Caco-2 (cell line): ENCODE data around the gene SLC5A10. TPM values are rescaled to one million over a fixed set of nuclear protein-coding genes. Genes with fewer than 3 reads are reported as not detected.

Experiments
- BruUV-seq: library from RNA; stranded (reverse); fragments of 400-500 nt; replicated peaks from 2 replicates; lab custom pipeline; 2021; lab: Mats Ljungman, UMichigan
- CTCF ChIA-PET: fragments of 300-600 bp; sonication (Branson Sonifier 250); formaldehyde crosslinking; loops from one replicate; lab custom pipeline; 2022; ENCODE audit warnings: antibody characterized with exemption; lab: Charles Lee
- POLR2A ChIA-PET: fragments of 300-600 bp; sonication (Branson Sonifier 250); formaldehyde crosslinking; loops from one replicate; lab custom pipeline; 2022; ENCODE audit warnings: antibody characterized with exemption; lab: Charles Lee
- DNase-seq, 2 experiments: peaks; one replicate each; pipeline versions ENCODE4 v3.0.0 to v3.0.0-alpha.2; 2020 to 2022
- H3K27me3 ChIP-seq: replicated peaks from 2 replicates; pipeline ENCODE4 v1.6.0; 2011; ENCODE audit warnings: low read length; ENCODE audit not compliant: control insufficient read depth, insufficient read depth
- H3K36me3 ChIP-seq: 2 replicates; pipeline ENCODE4 v1.5.1; 2011; ENCODE audit warnings: low read length; ENCODE audit not compliant: control insufficient read depth, insufficient read depth
- H3K4me1 ChIP-seq: fragments of 250-450 bp; sonication (Bioruptor Pico); 2 replicates; pipeline ENCODE4 v1.5.1; 2020; ENCODE audit warnings: mild to moderate bottlenecking
- H3K4me3 ChIP-seq: 2 replicates; pipeline ENCODE4 v1.5.1; 2011; ENCODE audit warnings: low read depth, mild to moderate bottlenecking, control low read depth, low read length
- H3K9me3 ChIP-seq: fragments of 250-450 bp; sonication (Bioruptor Pico); 2 replicates; pipeline ENCODE4 v1.5.1; 2020; ENCODE audit warnings: mild to moderate bottlenecking, moderate library complexity
- H3K27ac Mint-ChIP-seq: one replicate; pipeline ENCODE4 v1.8.0; 2022; ENCODE audit warnings: mixed read lengths; ENCODE audit not compliant: unreplicated experiment
- H3K27me3 Mint-ChIP-seq: one replicate; pipeline ENCODE4 v1.8.0; 2022; ENCODE audit warnings: mixed read lengths; ENCODE audit not compliant: insufficient read depth, unreplicated experiment
- H3K36me3 Mint-ChIP-seq: one replicate; pipeline ENCODE4 v1.8.0; 2022; ENCODE audit warnings: mild to moderate bottlenecking, mixed read lengths; ENCODE audit not compliant: insufficient read depth, unreplicated experiment
- H3K4me1 Mint-ChIP-seq: one replicate; pipeline ENCODE4 v1.8.0; 2022; ENCODE audit warnings: low read depth, mixed read lengths; ENCODE audit not compliant: unreplicated experiment
- H3K4me3 Mint-ChIP-seq: one replicate; pipeline ENCODE4 v1.8.0; 2022; ENCODE audit warnings: mild to moderate bottlenecking, moderate library complexity, mixed read lengths; ENCODE audit not compliant: unreplicated experiment
- H3K9me3 Mint-ChIP-seq: one replicate; pipeline ENCODE4 v1.8.0; 2022; ENCODE audit warnings: mixed read lengths; ENCODE audit not compliant: unreplicated experiment
- CTCF ChIP-seq, 2 experiments: fragments of 200-600 bp in 1 of 2; IDR thresholded peaks; 1 replicate in 1 of 2; 2 replicates in 1 of 2; pipeline versions ENCODE4 v1.5.1 to v1.8.0; 2011 to 2022; ENCODE audit warnings: antibody characterized with exemption in 1 of 2, control low read depth in 1 of 2, inconsistent platforms in 1 of 2, low read depth in 1 of 2, low read length in 1 of 2, mild to moderate bottlenecking in 1 of 2, moderate library complexity in 1 of 2; ENCODE audit not compliant: insufficient read depth in 1 of 2, severe bottlenecking in 1 of 2, unreplicated experiment in 1 of 2
- intact Hi-C: fragments of 100-400 bp; cut with micrococcal nuclease; formaldehyde crosslinking; loops from one replicate; pipeline ENCODE4 v1.10.0; 2022; ENCODE audit not compliant: unreplicated experiment
- total RNA-seq: library from RNA; stranded (reverse); gene quantifications from 2 replicates; pipeline ENCODE4 v1.2.3, GENCODE V29; 2022

The SLC5A10 gene
- total RNA-seq, 1 experiment from 2014 or later: 0.27 TPM

GRCh38 chr17:18977646-18978045 is 25.7 kb downstream of the SLC5A10 start:
- H3K9me3 Mint-ChIP-seq: no peaks in the 10 kb centered on the region
- ChIA-PET CTCF (no interaction called here), POLR2A (no interaction called here)
- peaks cover 2% of the 10 kb centered on the region for H3K36me3 ChIP-seq
- H3K4me3 Mint-ChIP-seq: no peak overlapping the region
- no peak overlapping the region for H3K4me3 ChIP-seq
- DNase-seq: no peak
- peaks cover 11% of the 10 kb centered on the region; the same call in 1 of the 2 replicates for H3K4me1 ChIP-seq
- TSS peak; percentile 10 for BruUV-seq
- H3K27ac Mint-ChIP-seq: no peak overlapping the region
- TF ChIP-seq CTCF (IDR thresholded peaks at IDR 0.05; ENCODE audit: insufficient read depth in 1 of 2, low read depth in 1 of 2, low read length in 1 of 2, severe bottlenecking in 1 of 2, unreplicated experiment in 1 of 2): no peak
- H3K36me3 Mint-ChIP-seq: peaks cover 53% of the 10 kb centered on the region
- no peaks in the 10 kb centered on the region for H3K9me3 ChIP-seq
- intact Hi-C loops: no loop called here
- no peaks in the 10 kb centered on the region for H3K27me3 ChIP-seq
- no peaks in the 10 kb centered on the region for H3K4me1 Mint-ChIP-seq
- H3K27me3 Mint-ChIP-seq: no peaks in the 10 kb centered on the region

GRCh38 chr17:18978050-18978449 is 26.1 kb downstream of the SLC5A10 start:
- Histone ChIP-seq H3K9me3 (no peaks in the 10 kb centered on the region), H3K4me1 (peaks cover 11% of the 10 kb centered on the region; the same call in 1 of the 2 replicates), H3K4me3 (no peak overlapping the region), H3K36me3 (peaks cover 1% of the 10 kb centered on the region), H3K27me3 (no peaks in the 10 kb centered on the region)
- ChIA-PET CTCF (no interaction called here), POLR2A (no interaction called here)
- Mint-ChIP-seq H3K27ac (no peak overlapping the region), H3K9me3 (no peaks in the 10 kb centered on the region), H3K27me3 (no peaks in the 10 kb centered on the region), H3K36me3 (peaks cover 49% of the 10 kb centered on the region), H3K4me3 (no peak overlapping the region), H3K4me1 (no peaks in the 10 kb centered on the region)
- no peak for DNase-seq
- intact Hi-C loops: no loop called here
- no TSS peak for BruUV-seq
- no peak for TF ChIP-seq CTCF (IDR thresholded peaks at IDR 0.05; ENCODE audit: insufficient read depth in 1 of 2, low read depth in 1 of 2, low read length in 1 of 2, severe bottlenecking in 1 of 2, unreplicated experiment in 1 of 2)

DNA sequence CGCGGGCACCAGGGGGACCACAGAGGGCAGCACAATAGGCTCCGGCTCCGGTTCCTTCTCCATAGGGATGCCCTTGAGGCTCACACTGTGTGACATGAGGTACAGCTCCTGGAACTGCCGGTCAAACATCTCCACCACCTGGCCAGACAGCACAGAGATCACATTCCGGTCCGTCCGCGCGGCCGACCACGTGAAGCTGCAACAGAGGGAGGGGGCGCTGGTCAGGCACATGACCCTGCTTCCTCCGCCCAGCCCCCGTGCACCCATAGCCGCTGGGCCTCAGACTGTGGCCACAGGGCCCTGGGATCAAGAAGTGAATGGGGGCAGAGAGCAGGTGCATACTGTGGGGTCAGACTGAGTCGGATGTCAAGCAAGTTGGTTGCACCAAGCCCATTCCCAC is 26.7 kb downstream of the SLC5A10 start:
- DNase-seq: no peak
- Histone ChIP-seq H3K4me1 (peaks cover 11% of the 10 kb centered on the region; the same call in 1 of the 2 replicates), H3K9me3 (no peaks in the 10 kb centered on the region), H3K4me3 (no peak overlapping the region), H3K27me3 (no peaks in the 10 kb centered on the region), H3K36me3 (peaks cover 1% of the 10 kb centered on the region)
- Mint-ChIP-seq H3K9me3 (no peaks in the 10 kb centered on the region), H3K4me1 (no peaks in the 10 kb centered on the region), H3K27ac (no peak overlapping the region), H3K27me3 (no peaks in the 10 kb centered on the region), H3K4me3 (no peak overlapping the region), H3K36me3 (peaks cover 44% of the 10 kb centered on the region)
- POLR2A ChIA-PET: no interaction called here
- CTCF ChIA-PET: no interaction called here
- no peak for TF ChIP-seq CTCF (IDR thresholded peaks at IDR 0.05; ENCODE audit: insufficient read depth in 1 of 2, low read depth in 1 of 2, low read length in 1 of 2, severe bottlenecking in 1 of 2, unreplicated experiment in 1 of 2)
- intact Hi-C loops: no loop called here
- no TSS peak for BruUV-seq
